ENCODE data around the gene RCAN2. TPM values are rescaled to one million over a fixed set of nuclear protein-coding genes. Genes with fewer than 3 reads are reported as not detected.
"Not testable (repeated sequence)": the region's sequence is repeated elsewhere in the genome, so short reads cannot be mapped to it uniquely, and the experiment has no call there.

Gene RCAN2
- total RNA-seq, 6 donors from 2014 or later, result 4.8 to 14.6 (median 9.1) TPM

DNA sequence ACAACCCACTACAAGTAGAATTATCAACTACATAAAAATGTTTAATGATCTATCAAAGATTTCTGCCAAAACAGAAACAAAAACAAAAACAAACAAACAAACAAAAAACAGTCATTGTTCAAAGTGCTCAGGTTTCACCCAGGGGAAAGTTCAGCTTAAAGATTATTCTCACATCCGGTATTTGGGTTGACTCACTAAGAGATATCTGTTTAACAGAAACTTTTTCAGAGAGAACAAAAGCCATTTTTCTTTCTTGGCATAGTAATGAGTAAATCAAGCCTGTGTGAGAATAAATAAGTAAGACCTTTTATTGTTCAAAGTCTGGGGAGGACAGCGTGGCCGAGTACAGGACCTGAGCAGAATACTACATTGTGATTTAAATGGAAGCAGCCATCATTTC lies 143.6 kb downstream of the RCAN2 start:
- Histone ChIP-seq H3K27me3 (no peaks in the 10 kb centered on the region), H3K4me1 (no peaks in the 10 kb centered on the region), H3K4me3 (no peak overlapping the region), H3K9me3 (no peaks in the 10 kb centered on the region), H3K27ac (no peak overlapping the region), H3K36me3 (no peaks in the 10 kb centered on the region)
- TF ChIP-seq POLR2AphosphoS5 (IDR thresholded peaks at IDR 0.05) (no peak), POLR2A (IDR thresholded peaks at IDR 0.05) (no peak), EP300 (IDR thresholded peaks at IDR 0.05) (no peak)
- TF ChIP-seq, protein P1, sequence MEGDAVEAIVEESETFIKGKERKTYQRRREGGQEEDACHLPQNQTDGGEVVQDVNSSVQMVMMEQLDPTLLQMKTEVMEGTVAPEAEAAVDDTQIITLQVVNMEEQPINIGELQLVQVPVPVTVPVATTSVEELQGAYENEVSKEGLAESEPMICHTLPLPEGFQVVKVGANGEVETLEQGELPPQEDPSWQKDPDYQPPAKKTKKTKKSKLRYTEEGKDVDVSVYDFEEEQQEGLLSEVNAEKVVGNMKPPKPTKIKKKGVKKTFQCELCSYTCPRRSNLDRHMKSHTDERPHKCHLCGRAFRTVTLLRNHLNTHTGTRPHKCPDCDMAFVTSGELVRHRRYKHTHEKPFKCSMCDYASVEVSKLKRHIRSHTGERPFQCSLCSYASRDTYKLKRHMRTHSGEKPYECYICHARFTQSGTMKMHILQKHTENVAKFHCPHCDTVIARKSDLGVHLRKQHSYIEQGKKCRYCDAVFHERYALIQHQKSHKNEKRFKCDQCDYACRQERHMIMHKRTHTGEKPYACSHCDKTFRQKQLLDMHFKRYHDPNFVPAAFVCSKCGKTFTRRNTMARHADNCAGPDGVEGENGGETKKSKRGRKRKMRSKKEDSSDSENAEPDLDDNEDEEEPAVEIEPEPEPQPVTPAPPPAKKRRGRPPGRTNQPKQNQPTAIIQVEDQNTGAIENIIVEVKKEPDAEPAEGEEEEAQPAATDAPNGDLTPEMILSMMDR (IDR thresholded peaks at IDR 0.05), result no peak
- DNase-seq, result no peak
- 90 to 92% methylated on average over 3 of the region's 3 CpGs for WGBS, 2 donors
- no peak for ATAC-seq (ENCODE audit: low FRiP score in 2 of 2)

DNA sequence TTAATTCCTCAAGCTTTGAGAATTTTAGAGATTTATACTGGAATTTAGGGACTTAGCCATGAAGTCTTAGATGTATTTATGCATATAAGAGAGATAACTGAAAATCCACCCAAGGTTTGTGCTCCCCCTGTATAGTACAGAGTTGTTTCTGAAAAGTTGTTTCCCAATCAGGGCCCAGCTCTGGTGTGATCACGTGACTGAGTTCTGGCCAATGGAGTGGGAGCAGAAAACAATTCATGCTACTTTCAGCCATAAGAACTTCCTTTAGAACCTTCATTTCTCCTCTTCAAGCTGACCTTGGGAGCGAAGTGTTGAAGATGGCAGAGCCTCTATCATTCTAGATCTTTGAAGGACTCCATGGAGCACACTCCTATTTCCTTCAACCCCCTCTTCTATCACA lies 151.0 kb downstream of the RCAN2 start:
- Histone ChIP-seq H3K36me3 (no peaks in the 10 kb centered on the region), H3K27me3 (no peaks in the 10 kb centered on the region), H3K9me3 (no peaks in the 10 kb centered on the region), H3K4me3 (no peak overlapping the region), H3K27ac (no peak overlapping the region), H3K4me1 (no peaks in the 10 kb centered on the region)
- TF ChIP-seq, protein P1 (IDR thresholded peaks at IDR 0.05), result no peak
- TF ChIP-seq POLR2AphosphoS5 (IDR thresholded peaks at IDR 0.05) (no peak), POLR2A (IDR thresholded peaks at IDR 0.05) (no peak), EP300 (IDR thresholded peaks at IDR 0.05) (no peak)
- WGBS, 2 donors, result 82 to 87% methylated on average over 2 of the region's 2 CpGs
- ATAC-seq (ENCODE audit: low FRiP score in 2 of 2) (no peak), DNase-seq (no peak)

DNA sequence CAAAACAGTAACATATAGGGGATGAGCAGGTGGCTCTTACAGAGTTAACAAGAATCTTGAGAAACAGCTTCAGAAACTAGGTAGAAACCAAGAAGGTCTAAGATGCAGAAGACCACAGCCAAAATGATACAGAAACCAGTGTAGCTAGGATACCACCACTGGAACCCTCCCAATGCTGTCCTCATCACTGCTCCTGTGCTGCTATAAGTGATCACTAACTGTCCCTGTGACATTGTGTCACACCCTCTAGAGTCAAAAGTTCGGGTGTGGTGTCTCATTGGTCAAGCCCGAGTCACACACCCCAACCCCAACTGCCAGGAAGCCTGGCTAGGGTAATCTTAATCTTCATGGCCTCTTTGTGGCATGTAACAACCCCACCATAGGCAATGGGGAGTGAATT lies 153.1 kb downstream of the RCAN2 start:
- H3K27ac ChIP-seq, result no peak overlapping the region
- no peaks in the 10 kb centered on the region for H3K36me3 ChIP-seq
- DNase-seq (no peak), ATAC-seq (ENCODE audit: low FRiP score in 2 of 2) (no peak)
- no peak overlapping the region for H3K4me3 ChIP-seq
- no peaks in the 10 kb centered on the region for H3K27me3 ChIP-seq
- no peaks in the 10 kb centered on the region for H3K9me3 ChIP-seq
- TF ChIP-seq, protein P1 (IDR thresholded peaks at IDR 0.05), result no peak
- no peak for TF ChIP-seq POLR2AphosphoS5 (IDR thresholded peaks at IDR 0.05)
- no peak for TF ChIP-seq EP300 (IDR thresholded peaks at IDR 0.05)
- TF ChIP-seq POLR2A (IDR thresholded peaks at IDR 0.05), result no peak
- H3K4me1 ChIP-seq, result no peaks in the 10 kb centered on the region
- 91 to 95% methylated on average over 2 of the region's 2 CpGs for WGBS, 2 donors

DNA sequence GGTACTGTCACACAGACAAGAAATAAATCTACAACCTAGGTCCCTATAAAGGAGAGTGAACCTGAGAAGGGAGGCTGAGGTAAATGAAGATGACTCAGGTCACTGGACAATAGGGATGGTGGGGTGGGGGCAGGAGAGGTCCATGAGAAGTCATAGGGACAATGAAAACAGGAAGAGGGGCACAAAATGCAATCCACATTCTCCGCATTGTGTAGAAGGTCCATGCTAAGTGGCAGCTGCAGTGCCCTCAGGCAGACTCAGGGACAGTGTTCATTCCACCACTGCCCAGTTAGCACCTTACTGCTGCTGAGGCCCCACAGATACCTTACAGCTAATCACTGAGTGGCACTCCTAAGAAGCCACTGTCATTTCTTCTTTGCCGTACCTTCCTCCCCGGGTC lies 156.8 kb downstream of the RCAN2 start:
- H3K4me1 ChIP-seq, result no peaks in the 10 kb centered on the region
- no peak overlapping the region for H3K4me3 ChIP-seq
- ATAC-seq (ENCODE audit: low FRiP score in 2 of 2) (no peak), DNase-seq (no peak)
- 93 to 94% methylated on average over 3 of the region's 3 CpGs for WGBS, 2 donors
- no peaks in the 10 kb centered on the region for H3K36me3 ChIP-seq
- no peak overlapping the region for H3K27ac ChIP-seq
- H3K27me3 ChIP-seq, result no peaks in the 10 kb centered on the region
- TF ChIP-seq POLR2AphosphoS5 (IDR thresholded peaks at IDR 0.05) (no peak), EP300 (IDR thresholded peaks at IDR 0.05) (no peak), POLR2A (IDR thresholded peaks at IDR 0.05) (no peak)
- TF ChIP-seq, protein P1 (IDR thresholded peaks at IDR 0.05), result no peak
- no peaks in the 10 kb centered on the region for H3K9me3 ChIP-seq

DNA sequence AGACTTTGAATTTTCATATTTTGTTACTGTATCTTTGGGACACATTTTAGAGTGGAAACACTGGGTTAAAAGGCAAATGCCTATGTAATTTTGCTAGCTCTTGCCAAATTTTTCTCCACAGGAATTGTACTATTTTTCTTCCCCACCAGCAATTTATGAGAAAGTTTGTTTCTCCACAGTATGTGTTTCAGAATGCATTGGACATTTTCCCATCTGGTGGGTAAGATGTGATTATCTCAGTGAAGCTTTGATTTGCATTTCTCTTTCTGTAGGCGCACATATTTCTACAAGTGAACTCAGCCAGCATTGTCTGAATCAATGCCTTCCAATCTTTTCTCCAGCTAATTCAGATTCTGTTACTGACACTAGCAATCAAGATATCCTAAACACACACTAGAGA lies 157.8 kb downstream of the RCAN2 start:
- no peaks in the 10 kb centered on the region for H3K36me3 ChIP-seq
- ATAC-seq (ENCODE audit: low FRiP score in 2 of 2) (no peak), DNase-seq (no peak)
- WGBS, 2 donors, result 95 to 96% methylated on average over 1 of the region's 1 CpG
- TF ChIP-seq POLR2A (IDR thresholded peaks at IDR 0.05) (no peak), POLR2AphosphoS5 (IDR thresholded peaks at IDR 0.05) (no peak), EP300 (IDR thresholded peaks at IDR 0.05) (no peak)
- TF ChIP-seq, protein P1 (IDR thresholded peaks at IDR 0.05), result no peak
- H3K27ac ChIP-seq, result no peak overlapping the region
- H3K27me3 ChIP-seq, result no peaks in the 10 kb centered on the region
- no peaks in the 10 kb centered on the region for H3K4me1 ChIP-seq
- H3K9me3 ChIP-seq, result no peaks in the 10 kb centered on the region
- H3K4me3 ChIP-seq, result no peak overlapping the region

DNA sequence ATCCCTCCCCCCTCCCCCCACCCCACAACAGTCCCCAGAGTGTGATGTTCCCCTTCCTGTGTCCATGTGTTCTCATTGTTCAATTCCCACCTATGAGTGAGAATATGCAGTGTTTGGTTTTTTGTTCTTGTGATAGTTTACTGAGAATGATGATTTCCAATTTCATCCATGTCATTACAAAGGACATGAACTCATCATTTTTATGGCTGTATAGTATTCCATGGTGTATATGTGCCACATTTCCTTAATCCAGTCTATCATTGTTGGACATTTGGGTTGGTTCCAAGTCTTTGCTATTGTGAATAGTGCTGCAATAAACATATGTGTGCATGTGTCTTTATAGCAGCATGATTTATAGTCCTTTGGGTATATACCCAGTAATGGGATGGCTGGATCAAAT lies 158.8 kb downstream of the RCAN2 start:
- H3K4me1 ChIP-seq; H3K27ac ChIP-seq; DNase-seq; H3K27me3 ChIP-seq; ATAC-seq (ENCODE audit: low FRiP score in 2 of 2); H3K9me3 ChIP-seq; H3K36me3 ChIP-seq; H3K4me3 ChIP-seq: not testable (repeated sequence)

Measured in upper lobe of left lung (tissue), 6 donors.